AG08395 (cell line): ENCODE results near the gene CTU1.
A peak's percentile ranks its signal among the peaks of the same experiment; 100 is the strongest.

Experiments
- DNase-seq: peaks from one replicate; pipeline ENCODE4 v3.0.0; 2012; ENCODE audit warnings: mixed read lengths, low spot score

The CTU1 gene

GRCh38 chr19:51102991-51103390 is 5.2 kb downstream of the CTU1 start:
- no peak for DNase-seq

- DNase-seq: no peak
These were observed 6.9 kb downstream of the CTU1 start for GRCh38 chr19:51101171-51101865.

GRCh38 chr19:51100601-51101000 is 7.6 kb downstream of the CTU1 start:
- DNase-seq: no peak

GRCh38 chr19:51099047-51099382 is 9.2 kb downstream of the CTU1 start:
- DNase-seq: no peak

GRCh38 chr19:51098365-51099046 is 9.7 kb downstream of the CTU1 start:
- DNase-seq: no peak

- DNase-seq: no peak
These were observed 10.4 kb downstream of the CTU1 start for GRCh38 chr19:51097796-51098195.

- peak; percentile 65 for DNase-seq
These were observed 11.0 kb downstream of the CTU1 start for GRCh38 chr19:51097166-51097738.

GRCh38 chr19:51096473-51097165 is 11.6 kb downstream of the CTU1 start:
- no peak for DNase-seq

- peak; percentile 46 for DNase-seq
These were observed 13.4 kb downstream of the CTU1 start for GRCh38 chr19:51094696-51095279.

- DNase-seq: no peak
These were observed 14.5 kb downstream of the CTU1 start for GRCh38 chr19:51093510-51094345.

- no peak for DNase-seq
These were observed 15.1 kb downstream of the CTU1 start for GRCh38 chr19:51093101-51093500.

GRCh38 chr19:51091895-51092873 is 16.0 kb downstream of the CTU1 start:
- no peak for DNase-seq

GRCh38 chr19:51091126-51091525 is 17.1 kb downstream of the CTU1 start:
- DNase-seq: no peak

- no peak for DNase-seq
These were observed 17.7 kb downstream of the CTU1 start for GRCh38 chr19:51090471-51090870.

GRCh38 chr19:51089786-51090185 is 18.4 kb downstream of the CTU1 start:
- DNase-seq: no peak

- no peak for DNase-seq
These were observed 21.9 kb downstream of the CTU1 start for GRCh38 chr19:51086153-51086850.

GRCh38 chr19:51084505-51084904 is 23.7 kb downstream of the CTU1 start:
- no peak for DNase-seq

GRCh38 chr19:51083783-51084182 is 24.4 kb downstream of the CTU1 start:
- DNase-seq: no peak

GRCh38 chr19:51083181-51083580 is 25.0 kb downstream of the CTU1 start:
- no peak for DNase-seq

- no peak for DNase-seq
These were observed 25.6 kb downstream of the CTU1 start, which contains the start of gene KLK14 for GRCh38 chr19:51082611-51083010. Gene KLK14, minus strand, starts transcription at chr19:51082887. Its CDS starts 273 bp downstream, at chr19:51082614.
